ENCODE results near the gene CNTFR.
A peak's percentile ranks its signal among the peaks of the same experiment; 100 is the strongest.

The CNTFR gene

GRCh38 chr9:34502891-34503290 is 86.6 kb downstream of the CNTFR start:
- DNase-seq, result no peak

- no peak for DNase-seq
Observed at GRCh38 chr9:34502471-34502870, 87.1 kb downstream of the CNTFR start.

GRCh38 chr9:34501889-34502425 is 87.6 kb downstream of the CNTFR start:
- DNase-seq, result peak; percentile 63
